Measurements from ENCODE around the gene TIMM17A. TPM values are rescaled to one million over a fixed set of nuclear protein-coding genes. Genes with fewer than 3 reads are reported as not detected.
A peak's percentile ranks its signal among the peaks of the same experiment; 100 is the strongest.

The TIMM17A gene
- total RNA-seq: 42.6 to 46.5 TPM (median 46.3 TPM) in 3 replicates

DNA sequence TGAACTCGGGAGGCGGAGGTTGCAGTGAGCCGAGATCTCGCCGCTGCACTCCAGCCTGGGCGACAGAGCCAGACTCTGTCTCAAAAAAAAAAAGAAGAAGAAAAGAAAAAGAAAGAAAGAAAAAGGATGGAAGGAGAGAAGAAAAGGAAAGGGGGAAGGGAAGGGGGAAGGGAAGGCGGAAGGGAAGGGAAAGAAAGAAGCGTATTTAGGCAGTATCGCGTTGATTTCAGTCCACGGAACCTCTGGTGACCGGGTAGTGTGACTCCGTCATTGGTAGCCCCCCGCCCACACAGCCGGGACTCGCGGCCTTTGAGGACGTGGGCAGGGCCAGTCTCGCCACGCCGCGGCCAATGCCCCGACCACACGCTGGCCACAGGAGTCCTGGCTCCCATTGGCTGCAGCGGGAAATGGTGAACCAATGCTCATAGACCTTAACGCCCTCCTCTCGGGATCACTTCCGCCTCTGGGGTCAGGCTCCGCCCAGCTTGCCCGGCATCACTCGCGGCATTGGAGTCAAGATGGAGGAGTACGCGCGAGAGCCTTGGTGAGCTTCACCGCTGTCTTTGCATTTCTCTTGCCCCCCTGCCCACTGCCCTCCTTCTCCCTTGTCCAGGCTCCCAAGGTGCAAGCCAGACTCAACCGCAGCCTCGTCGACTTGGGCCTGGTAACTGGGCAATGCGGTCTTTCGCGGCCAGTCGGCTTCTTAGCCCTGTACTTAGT is at the start of gene TIMM17A:
TIMM17A (plus strand) TSS at position 495 of the 720 bp plus-strand sequence; CDS start at position 519, 24 bp downstream.
- peak within 1 kb of the TSS; percentile 98 for H3K4me3 Mint-ChIP-seq
- H3K4me1 Mint-ChIP-seq: peaks cover 16% of the 10 kb centered on the region
- H3K9me3 Mint-ChIP-seq: no peaks in the 10 kb centered on the region
- TF ChIP-seq, protein P1, sequence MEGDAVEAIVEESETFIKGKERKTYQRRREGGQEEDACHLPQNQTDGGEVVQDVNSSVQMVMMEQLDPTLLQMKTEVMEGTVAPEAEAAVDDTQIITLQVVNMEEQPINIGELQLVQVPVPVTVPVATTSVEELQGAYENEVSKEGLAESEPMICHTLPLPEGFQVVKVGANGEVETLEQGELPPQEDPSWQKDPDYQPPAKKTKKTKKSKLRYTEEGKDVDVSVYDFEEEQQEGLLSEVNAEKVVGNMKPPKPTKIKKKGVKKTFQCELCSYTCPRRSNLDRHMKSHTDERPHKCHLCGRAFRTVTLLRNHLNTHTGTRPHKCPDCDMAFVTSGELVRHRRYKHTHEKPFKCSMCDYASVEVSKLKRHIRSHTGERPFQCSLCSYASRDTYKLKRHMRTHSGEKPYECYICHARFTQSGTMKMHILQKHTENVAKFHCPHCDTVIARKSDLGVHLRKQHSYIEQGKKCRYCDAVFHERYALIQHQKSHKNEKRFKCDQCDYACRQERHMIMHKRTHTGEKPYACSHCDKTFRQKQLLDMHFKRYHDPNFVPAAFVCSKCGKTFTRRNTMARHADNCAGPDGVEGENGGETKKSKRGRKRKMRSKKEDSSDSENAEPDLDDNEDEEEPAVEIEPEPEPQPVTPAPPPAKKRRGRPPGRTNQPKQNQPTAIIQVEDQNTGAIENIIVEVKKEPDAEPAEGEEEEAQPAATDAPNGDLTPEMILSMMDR (IDR thresholded peaks at IDR 0.05; ENCODE audit: unreplicated experiment): no peak
- H3K27ac Mint-ChIP-seq: peak within 1 kb of the TSS; percentile 92
- H3K36me3 Mint-ChIP-seq: peaks cover 9% of the 10 kb centered on the region
- DNase-seq (ENCODE audit: low spot score in 2 of 2, unreplicated experiment in 2 of 2): peak; percentile 83 to 90
- no peaks in the 10 kb centered on the region for H3K27me3 Mint-ChIP-seq (ENCODE audit: low read depth)

DNA sequence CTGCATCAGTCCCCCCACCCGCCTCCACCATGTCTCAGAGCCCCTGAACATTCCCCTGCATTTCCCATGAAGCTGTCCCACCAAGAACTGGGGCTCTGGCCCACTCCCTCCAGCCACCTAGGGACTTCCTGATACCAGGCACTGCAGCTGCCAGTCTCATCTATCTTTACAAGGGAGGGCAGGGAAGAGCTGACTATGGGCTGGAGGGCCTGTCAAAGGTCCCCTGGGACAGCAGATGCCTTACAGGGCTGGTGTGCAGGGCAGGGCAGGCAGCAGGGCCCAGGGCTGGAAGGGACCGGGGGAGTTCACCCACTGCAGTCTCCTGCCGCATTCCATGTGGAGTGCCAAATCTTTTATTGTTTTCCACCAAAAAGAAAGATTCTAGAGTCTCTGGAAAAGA is 49.0 kb upstream of the TIMM17A start:
- Mint-ChIP-seq H3K9me3 (no peaks in the 10 kb centered on the region), H3K4me3 (no peak overlapping the region), H3K36me3 (no peaks in the 10 kb centered on the region), H3K27me3 (ENCODE audit: low read depth) (no peaks in the 10 kb centered on the region), H3K4me1 (peaks cover 20% of the 10 kb centered on the region), H3K27ac (peak overlapping the region; percentile 95)
- DNase-seq (ENCODE audit: low spot score in 2 of 2, unreplicated experiment in 2 of 2): no peak
- TF ChIP-seq, protein P1 (IDR thresholded peaks at IDR 0.05; ENCODE audit: unreplicated experiment): no peak

DNA sequence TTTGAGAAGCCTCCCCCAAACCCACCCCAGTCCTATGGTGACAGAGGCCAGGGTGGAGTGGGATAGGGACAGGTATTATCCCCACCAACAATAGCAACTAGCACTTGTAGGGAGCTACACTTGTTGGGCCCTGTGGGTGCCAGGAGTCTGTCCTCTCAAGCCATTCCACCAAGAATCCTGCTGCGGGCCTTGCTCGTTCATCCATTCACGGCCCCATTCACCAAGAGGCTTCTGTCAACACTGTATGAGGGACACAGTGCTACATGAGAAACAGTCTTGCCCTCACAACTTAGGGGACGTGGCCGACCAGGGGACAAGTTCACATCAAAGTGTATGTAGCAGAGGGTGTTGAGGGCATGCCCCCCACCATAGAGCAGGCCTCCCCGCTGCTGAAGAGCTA is 47.7 kb upstream of the TIMM17A start:
- TF ChIP-seq, protein P1 (IDR thresholded peaks at IDR 0.05; ENCODE audit: unreplicated experiment): no peak
- no peaks in the 10 kb centered on the region for H3K9me3 Mint-ChIP-seq
- no peaks in the 10 kb centered on the region for H3K36me3 Mint-ChIP-seq
- no peak overlapping the region for H3K27ac Mint-ChIP-seq
- H3K4me1 Mint-ChIP-seq: peaks cover 20% of the 10 kb centered on the region
- DNase-seq (ENCODE audit: low spot score in 2 of 2, unreplicated experiment in 2 of 2): no peak
- no peaks in the 10 kb centered on the region for H3K27me3 Mint-ChIP-seq (ENCODE audit: low read depth)
- no peak overlapping the region for H3K4me3 Mint-ChIP-seq

DNA sequence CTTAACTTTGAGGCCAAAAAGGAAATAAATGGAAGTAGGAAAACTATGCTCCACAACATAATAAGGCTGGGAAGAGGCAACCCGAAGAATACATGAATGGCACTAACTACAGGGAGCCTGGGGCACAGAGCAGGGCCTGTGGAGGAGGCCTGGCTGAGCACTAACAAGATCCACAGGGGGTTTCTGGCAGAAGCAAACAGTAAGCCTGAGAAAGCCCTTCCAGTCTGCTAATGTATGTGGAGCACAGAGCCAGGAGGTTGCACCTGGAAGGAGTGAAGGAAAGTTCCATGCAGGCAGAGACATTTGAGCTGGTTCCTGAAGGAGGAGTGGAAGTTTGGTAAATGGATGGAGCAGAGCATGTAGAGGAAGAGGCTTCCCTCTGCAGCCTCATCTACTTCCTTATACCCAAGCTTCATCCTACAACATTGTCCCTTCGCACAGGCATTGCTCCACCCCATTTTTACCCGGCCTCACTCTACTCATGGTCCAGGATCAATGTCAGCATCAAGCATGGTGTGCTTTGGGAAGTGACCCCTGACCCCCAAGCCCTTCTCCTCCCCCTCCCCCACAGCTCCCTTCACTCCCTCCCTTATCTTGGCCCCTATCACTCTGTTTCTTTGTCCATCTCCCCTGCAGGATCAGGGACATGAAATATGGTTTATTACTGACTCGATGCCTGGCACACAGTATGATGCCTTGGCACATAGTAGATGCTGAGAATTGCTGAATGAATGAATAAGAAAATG is 43.3 kb upstream of the TIMM17A start:
- H3K36me3 Mint-ChIP-seq: no peaks in the 10 kb centered on the region
- TF ChIP-seq, protein P1 (IDR thresholded peaks at IDR 0.05; ENCODE audit: unreplicated experiment): no peak
- H3K9me3 Mint-ChIP-seq: no peaks in the 10 kb centered on the region
- no peak overlapping the region for H3K27ac Mint-ChIP-seq
- H3K4me1 Mint-ChIP-seq: peaks cover 25% of the 10 kb centered on the region
- no peak for DNase-seq (ENCODE audit: low spot score in 2 of 2, unreplicated experiment in 2 of 2)
- H3K4me3 Mint-ChIP-seq: no peak overlapping the region
- no peaks in the 10 kb centered on the region for H3K27me3 Mint-ChIP-seq (ENCODE audit: low read depth)

DNA sequence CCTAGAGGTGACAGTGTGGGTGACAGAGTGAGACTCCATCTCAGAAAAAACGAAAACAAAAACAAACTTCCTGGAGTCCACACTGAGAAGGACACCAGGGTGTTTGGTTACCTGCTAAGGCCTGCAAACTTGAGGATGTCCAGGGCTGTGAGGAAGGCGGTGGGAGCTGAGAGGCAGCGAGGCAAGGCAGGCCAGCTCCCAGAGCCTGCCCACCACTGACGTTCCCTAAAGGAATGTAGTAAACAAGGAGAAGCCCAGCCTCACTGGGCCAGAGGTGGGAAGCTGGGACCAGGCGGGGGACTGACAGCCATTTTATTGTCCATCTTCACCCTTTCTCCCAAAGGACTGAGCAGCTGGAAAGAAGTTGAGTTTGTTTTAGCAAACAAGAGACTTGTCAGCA is 42.5 kb upstream of the TIMM17A start:
- Mint-ChIP-seq H3K4me3 (no peak overlapping the region), H3K36me3 (no peaks in the 10 kb centered on the region), H3K9me3 (no peaks in the 10 kb centered on the region), H3K27me3 (ENCODE audit: low read depth) (no peaks in the 10 kb centered on the region), H3K4me1 (peaks cover 32% of the 10 kb centered on the region), H3K27ac (no peak overlapping the region)
- TF ChIP-seq, protein P1 (IDR thresholded peaks at IDR 0.05; ENCODE audit: unreplicated experiment): no peak
- no peak for DNase-seq (ENCODE audit: low spot score in 2 of 2, unreplicated experiment in 2 of 2)

Measured in mesothelial cell of epicardium (in vitro differentiated cells).